ES-I3 (cell line): Measurements from ENCODE around the gene PRRC2A.

Source experiments
- H3K36me3 ChIP-seq: 2 replicates; pipeline ENCODE4 v1.6.1; 2013; ENCODE audit warnings: mild to moderate bottlenecking, low read length, control low read depth, moderate library complexity; ENCODE audit not compliant: insufficient read depth
- H3K4me1 ChIP-seq: 2 replicates; pipeline ENCODE4 v1.6.1; 2013; ENCODE audit warnings: mild to moderate bottlenecking, control low read depth, low read length; ENCODE audit not compliant: insufficient read depth
- H3K9ac ChIP-seq: 2 replicates; pipeline ENCODE4 v1.6.1; 2013; ENCODE audit warnings: low read depth, mild to moderate bottlenecking, low read length, moderate library complexity
- H3K9me3 ChIP-seq: 2 replicates; pipeline ENCODE4 v1.6.1; 2013; ENCODE audit warnings: mild to moderate bottlenecking, low read length, moderate library complexity; ENCODE audit not compliant: control insufficient read depth, insufficient read depth

PRRC2A gene

DNA sequence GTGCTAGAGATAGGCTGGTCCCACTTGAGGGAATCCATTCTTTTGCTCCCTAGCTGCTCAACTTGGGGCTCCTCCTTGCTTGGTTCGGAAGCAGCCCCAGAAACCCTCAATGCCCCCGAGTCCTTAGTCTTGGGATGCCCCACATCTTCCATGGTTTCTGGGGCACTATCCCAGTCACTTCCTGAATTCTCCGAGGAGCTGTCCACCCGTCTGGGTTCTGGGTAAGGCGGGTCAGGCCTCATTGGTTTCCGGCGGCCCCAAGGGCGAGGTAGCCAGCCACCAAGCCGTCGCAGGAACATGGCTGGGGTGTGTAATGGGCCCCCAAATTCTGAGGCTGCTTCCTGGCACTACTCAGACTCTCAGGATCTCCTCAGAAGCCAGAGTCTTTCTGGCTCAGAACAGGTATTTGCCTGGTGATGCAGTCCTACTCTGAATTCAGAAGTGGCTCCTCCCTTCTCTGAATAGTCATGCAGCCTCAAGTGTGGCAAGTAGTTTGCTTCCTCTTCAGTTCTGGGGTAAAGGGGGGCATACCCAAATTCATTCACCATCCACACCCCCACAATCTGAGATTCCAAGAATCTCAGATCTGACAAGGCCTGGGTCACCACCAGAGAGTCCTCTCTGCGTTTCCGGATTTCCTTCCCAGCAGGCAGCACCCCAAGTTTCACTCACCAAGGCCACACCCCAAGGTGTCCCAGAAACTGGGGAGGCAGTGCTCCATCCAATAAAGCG lies 39.3 kb downstream of the PRRC2A start:
- Histone ChIP-seq H3K4me1 (no peaks in the 10 kb centered on the region; the same call in 1 of the 2 replicates), H3K9ac (peak overlapping the region; percentile 75), H3K36me3 (no peaks in the 10 kb centered on the region), H3K9me3 (no peaks in the 10 kb centered on the region)

DNA sequence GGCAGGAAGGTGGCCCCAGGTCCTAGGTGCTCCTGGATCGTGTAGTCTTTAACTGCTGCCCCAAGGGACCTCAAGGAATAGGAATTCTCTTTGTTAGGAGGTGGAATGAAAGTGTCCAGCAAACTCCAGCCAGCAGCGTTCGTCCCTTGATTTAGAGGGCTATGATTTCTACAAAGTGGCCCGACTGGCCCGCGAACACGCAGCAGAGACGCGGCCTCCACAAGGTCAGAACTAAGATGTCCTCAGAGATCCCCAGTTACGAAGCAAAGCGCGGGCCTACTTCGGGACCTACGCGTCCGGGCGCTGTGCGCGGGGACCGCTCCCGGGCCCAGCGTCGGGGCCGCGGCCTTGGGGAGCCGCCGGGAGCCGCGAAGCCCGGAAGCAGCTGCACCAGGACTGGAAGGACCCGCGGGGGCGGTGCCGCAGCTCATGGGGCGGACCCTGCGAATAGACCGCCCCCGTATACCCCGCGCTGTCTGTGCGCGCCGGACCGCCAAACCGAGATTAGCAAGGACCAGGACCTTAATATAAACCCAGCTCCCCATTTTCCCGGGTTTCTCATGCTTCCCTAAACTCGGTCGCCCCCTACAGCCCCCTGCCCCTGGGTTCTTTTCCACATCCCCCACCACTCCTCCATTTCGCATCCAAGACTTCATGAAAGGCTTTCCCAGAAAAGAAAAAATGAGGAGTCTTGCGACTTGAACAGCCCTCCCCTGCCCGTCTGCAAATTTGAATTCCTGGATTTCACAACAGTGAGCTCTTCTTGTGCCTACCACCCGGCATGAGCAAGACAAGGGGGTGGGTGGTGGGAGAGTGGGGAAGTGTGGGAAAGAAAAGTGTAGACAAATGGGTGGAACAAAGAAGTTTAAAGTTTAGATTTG lies 40.1 kb downstream of the PRRC2A start, which contains the start of gene C6orf47:
TSS of gene C6orf47 (minus strand) at position 398 of the 881 bp plus-strand sequence. CDS start 831 bp downstream, outside the sequence.
- Histone ChIP-seq H3K36me3 (no peaks in the 10 kb centered on the region), H3K9me3 (no peaks in the 10 kb centered on the region), H3K9ac (peak within 1 kb of the TSS; percentile 75), H3K4me1 (no peaks in the 10 kb centered on the region; the same call in 1 of the 2 replicates)

DNA sequence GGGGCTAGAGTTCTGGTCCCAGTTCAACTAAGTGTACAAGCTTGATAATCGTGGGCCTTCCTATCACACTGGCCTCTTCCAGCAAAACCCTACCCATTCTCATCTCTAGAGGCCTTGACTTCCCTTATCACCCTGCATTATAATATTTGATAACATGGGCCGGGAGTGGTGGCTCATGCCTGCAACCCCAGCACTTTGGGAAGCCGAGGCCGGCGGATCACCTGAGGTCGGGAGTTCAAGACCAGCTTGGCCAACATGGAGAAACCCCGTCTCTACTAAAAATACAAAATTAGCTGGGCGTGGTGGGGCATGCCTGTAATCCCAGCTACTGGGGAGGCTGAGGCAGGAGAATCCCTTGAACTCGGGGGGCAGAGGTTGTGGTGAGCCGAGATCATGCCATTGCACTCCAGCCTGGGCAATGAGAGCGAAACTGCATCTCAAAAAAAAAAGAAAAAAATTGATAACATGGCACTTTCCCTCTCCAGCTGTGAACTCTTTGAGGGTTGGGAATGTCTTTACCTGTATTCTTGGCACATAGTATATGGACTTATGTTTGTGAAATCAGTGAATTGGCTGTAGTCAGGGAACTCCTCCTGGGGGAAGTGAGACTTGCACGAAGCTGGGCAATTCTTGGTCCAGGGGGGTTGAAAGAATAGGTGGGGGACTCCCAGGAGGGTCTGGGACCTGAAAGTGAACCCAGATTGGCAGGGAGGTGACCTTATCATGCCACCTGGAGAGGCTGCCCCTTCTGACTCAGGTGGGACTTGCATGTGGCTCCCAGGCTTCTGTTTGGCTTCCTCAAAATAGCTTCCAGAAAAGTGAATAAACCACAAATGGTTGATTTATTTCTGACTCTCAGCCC lies 41.0 kb downstream of the PRRC2A start:
- H3K36me3 ChIP-seq = no peaks in the 10 kb centered on the region
- H3K4me1 ChIP-seq = peaks cover 1% of the 10 kb centered on the region
- peak overlapping the region; percentile 75; the same call in 1 of the 2 replicates for H3K9ac ChIP-seq
- H3K9me3 ChIP-seq = no peaks in the 10 kb centered on the region

DNA sequence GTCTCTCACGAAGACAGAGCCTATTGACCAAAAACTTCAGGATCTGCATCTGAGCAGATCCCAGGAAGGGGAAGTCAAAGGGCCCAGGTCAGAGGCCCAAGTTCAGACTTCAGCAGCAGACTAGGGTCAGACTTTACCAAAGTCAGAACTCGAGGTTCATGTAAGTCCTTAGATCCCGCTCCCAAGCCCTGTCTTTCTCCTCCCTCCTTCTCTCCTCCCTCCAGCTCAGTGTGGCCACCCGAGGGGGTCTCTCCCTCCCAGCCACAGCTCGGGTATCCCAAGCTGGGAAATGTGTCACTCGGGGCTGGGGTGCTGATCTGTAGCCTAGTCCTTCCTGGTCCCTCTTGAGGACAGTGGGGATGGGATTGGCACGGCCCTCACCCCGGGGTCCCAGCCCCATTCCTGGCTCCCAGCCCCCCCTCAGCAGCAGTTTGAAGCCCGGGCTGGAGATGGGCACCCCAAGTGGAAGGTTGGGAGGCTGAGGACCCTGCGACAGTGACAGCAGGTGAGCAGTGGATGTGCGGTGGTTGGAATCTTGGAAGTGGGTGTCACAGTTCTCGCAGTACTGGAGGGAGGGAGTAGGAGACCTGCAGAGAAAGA lies 41.7 kb downstream of the PRRC2A start:
- Histone ChIP-seq H3K4me1 (peaks cover 6% of the 10 kb centered on the region), H3K9ac (no peak overlapping the region)

DNA sequence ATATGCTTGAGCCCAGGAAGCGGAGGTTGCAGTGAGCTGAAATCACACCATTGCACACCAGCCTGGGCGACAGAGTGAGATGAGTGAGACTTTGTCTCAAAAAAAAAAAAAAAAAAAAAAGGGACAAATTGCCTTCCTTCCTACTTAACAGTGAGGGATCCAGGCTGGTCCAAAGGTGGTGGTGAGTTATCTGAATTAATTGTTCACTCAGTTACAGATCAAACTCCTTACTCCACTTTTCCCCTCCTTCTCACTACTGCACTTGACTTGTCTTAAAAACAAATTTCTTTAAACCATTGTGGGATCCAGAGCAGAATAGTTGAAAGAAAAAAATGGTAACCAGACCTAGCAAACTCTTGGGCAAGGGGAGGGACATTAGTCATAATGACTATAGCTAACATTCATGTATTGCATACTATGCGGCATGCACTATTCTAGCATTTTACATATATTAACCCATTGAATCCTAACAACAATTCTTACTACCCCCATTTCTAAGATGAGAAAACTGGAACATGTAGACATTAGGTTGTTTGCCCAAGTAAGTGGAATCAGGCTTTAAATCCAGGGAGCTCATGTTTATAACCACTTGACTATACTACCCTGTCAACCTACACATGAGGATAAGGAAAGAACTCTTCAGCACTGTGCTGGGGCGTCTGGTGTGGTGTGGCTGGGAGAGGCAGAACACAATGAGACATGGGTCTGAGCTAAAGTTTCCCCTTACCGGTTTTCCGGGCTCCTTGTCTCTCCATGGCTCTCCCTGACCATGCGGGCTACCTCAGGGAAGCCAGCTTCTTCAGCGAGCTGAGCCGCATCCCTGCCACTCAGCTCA lies 42.8 kb downstream of the PRRC2A start:
- Histone ChIP-seq H3K9ac (peak overlapping the region; percentile 90; the same call in 1 of the 2 replicates), H3K4me1 (peaks cover 6% of the 10 kb centered on the region), H3K36me3 (peaks cover 15% of the 10 kb centered on the region), H3K9me3 (no peaks in the 10 kb centered on the region)

More for the DNA sequence above, 41.7 kb downstream of the PRRC2A start:
- peaks cover 5% of the 10 kb centered on the region; the same call in 1 of the 2 replicates for H3K36me3 ChIP-seq
- H3K9me3 ChIP-seq = no peaks in the 10 kb centered on the region

DNA sequence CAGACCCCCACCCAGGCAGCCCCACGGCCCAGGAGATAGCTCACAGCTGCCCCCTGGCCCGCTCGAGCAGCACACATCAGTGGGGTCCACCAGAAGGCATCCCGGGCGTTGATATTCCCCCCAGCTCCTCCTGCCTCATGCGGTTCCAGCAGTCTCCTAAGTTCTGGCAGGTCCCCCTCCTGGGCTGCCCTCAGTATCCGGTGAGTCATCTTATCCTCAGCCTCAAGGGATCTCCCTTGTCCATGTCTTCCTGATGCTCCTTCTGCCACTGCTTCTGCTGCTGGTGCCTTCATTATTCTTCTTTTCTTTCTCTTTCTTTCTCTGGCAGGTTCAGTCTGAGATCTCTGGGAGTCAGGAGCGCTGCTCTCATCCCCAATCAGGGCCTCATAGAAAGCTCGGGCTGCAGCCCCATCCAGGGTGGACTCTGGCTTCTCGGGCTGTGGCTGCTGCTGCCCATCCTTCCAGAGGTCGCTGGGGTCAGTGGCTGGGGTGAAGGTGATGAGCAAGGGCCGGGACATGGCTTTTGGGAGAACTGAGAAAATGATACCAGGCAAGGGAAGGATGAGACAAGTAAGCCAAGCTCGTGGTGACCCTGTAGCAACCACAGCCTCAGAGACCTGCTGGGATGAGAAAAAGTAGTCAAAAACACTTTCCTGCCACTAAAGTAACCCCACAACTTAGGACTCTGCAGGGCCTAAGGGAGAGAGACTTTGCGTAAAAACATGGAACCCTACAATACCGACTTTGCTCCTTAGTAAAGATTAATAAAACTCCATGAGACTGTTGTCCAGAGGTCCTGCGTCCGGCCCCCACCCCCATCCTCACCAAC lies 43.7 kb downstream of the PRRC2A start:
- peaks cover 6% of the 10 kb centered on the region for H3K4me1 ChIP-seq
- peaks cover 24% of the 10 kb centered on the region for H3K36me3 ChIP-seq
- no peaks in the 10 kb centered on the region for H3K9me3 ChIP-seq
- peak overlapping the region; percentile 90 for H3K9ac ChIP-seq

DNA sequence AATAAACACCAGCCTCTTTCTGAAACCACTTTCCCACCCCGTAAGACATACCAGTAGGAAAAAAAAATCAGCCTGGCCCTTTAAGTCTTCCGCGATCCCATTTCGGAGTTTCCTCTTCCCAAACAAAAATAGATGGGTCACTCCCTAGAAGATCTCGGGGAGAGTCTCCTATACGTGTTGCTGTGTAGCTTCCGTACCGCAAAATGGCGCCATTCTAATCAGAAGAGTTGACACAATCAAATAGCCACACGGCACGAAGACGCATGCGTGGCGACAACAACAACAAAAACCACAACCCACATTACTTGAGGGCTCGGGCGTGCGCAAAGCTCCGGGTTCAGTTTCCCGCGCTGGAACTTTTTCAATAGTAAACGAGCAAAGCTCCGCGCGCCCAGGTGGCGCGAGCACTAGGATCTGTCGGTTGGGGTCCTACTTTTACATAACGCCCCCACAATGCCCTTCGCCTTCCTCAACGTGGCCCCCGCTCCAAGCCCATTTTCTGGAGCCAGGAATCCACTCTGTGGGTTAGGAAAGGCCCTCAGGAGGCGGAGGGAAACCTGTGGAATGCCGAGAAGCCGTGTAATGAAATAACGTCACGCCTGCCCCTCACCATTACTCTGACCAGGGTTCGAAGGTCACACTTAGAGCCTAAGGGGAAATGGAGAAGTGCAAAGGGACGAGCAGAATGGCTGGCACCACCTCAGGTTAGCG lies 44.4 kb downstream of the PRRC2A start, which contains the start of gene GPANK1:
TSS of gene GPANK1 (minus strand) at position 208 of the 711 bp plus-strand sequence. CDS start 519 bp downstream, outside the sequence.
- H3K9me3 ChIP-seq = no peaks in the 10 kb centered on the region
- H3K9ac ChIP-seq = peak within 1 kb of the TSS; percentile 90
- H3K36me3 ChIP-seq = peaks cover 27% of the 10 kb centered on the region
- peaks cover 6% of the 10 kb centered on the region for H3K4me1 ChIP-seq

DNA sequence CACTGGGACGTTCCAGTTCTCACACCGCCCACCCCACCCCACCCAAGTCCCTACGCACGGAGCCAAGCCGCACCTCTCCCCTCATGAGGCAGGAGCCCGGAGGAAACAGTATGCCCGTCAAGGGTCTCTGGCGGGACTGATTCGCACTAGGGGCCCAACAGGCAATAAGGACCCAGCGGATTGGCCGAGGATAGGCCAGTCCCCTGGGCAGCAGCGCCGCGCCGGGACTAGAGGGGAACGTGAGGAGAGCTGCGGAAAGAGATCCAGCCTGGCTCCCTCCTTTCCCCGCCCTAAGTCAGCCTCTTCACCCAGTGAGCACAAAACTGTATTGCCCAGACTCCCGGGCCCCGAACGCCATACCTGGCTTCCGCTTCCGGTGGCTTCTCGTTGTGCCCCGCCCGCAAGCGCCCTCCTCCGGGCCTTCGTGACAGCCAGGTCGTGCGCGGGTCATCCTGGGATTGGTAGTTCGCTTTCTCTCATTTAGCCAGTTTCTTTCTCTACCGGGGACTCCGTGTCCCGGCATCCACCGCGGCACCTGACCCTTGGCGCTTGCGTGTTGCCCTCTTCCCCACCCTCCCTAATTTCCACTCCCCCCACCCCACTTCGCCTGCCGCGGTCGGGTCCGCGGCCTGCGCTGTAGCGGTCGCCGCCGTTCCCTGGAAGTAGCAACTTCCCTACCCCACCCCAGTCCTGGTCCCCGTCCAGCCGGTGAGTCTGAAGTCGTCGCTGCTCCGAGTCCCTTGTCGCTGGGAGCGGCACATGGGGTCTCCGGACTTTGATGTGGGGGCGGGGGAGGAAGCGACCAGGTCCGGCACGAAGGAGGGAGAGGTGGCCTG lies 45.2 kb downstream of the PRRC2A start, which contains the start of gene CSNK2B:
TSS of gene CSNK2B (plus strand) at position 580 of the 836 bp plus-strand sequence. CDS start 752 bp downstream, outside the sequence.
- peak within 1 kb of the TSS; percentile 90 for H3K9ac ChIP-seq
- peaks cover 34% of the 10 kb centered on the region for H3K36me3 ChIP-seq
- H3K4me1 ChIP-seq = peaks cover 6% of the 10 kb centered on the region

DNA sequence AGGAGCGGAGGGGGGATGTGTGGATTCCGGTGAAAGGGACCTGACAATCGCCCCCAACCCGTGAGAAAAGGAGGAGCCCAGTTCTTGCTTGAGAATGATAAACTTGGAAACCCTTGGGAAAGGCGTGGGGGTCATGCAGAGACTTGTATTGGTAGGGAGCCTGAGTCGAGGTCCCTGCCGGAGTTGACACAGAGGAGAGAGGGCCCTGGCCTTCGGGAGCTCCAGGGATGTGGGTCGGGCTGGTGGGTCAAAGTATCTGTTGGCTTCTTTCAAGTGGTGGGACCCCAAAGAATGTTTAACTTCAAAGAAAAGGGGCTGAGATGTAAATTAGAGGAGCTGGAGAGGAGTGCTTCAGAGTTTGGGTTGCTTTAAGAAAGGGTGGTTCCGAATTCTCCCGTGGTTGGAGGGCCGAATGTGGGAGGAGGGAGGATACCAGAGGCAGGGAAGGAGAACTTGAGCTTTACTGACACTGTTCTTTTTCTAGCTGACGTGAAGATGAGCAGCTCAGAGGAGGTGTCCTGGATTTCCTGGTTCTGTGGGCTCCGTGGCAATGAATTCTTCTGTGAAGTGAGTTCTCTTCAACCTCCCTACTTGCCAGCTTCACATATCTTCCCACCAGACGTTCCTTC lies 45.9 kb downstream of the PRRC2A start:
- H3K9ac ChIP-seq = peak overlapping the region; percentile 90
- no peaks in the 10 kb centered on the region for H3K9me3 ChIP-seq
- H3K4me1 ChIP-seq = peaks cover 6% of the 10 kb centered on the region
- H3K36me3 ChIP-seq = peaks cover 36% of the 10 kb centered on the region

More for the DNA sequence above, 45.2 kb downstream of the PRRC2A start, which contains the start of gene CSNK2B:
- no peaks in the 10 kb centered on the region for H3K9me3 ChIP-seq

DNA sequence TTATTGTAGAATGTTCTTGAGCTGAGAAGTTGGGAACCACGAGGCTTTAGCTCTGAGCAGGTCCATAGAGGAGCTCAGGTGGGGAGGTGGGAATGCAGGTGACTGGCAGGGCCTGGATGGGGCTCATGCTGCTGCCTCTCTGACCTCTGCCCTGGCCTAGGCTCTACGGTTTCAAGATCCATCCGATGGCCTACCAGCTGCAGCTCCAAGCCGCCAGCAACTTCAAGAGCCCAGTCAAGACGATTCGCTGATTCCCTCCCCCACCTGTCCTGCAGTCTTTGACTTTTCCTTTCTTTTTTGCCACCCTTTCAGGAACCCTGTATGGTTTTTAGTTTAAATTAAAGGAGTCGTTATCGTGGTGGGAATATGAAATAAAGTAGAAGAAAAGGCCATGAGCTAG lies 49.2 kb downstream of the PRRC2A start, which contains the start of gene LY6G5B:
TSS of gene LY6G5B (plus strand) at position 301 of the 400 bp plus-strand sequence. CDS start 975 bp downstream, outside the sequence.
- H3K9me3 ChIP-seq = no peaks in the 10 kb centered on the region
- peaks cover 41% of the 10 kb centered on the region for H3K36me3 ChIP-seq
- H3K9ac ChIP-seq = no peak within 1 kb of the TSS
- H3K4me1 ChIP-seq = peaks cover 6% of the 10 kb centered on the region
